HG03103 (cell line): ENCODE measurements around the gene ROPN1B.

Experiments
- ATAC-seq: cut with Tn5 transposase; IDR thresholded peaks from one replicate; pipeline ENCODE4 v1.9.1; 2021; ENCODE audit warnings: low read depth; ENCODE audit not compliant: unreplicated experiment

Gene ROPN1B

GRCh38 chr3:126003447-126004190, 34.6 kb downstream of the ROPN1B start:
- no peak for ATAC-seq

GRCh38 chr3:126004217-126004616, 35.2 kb downstream of the ROPN1B start:
- ATAC-seq = no peak

GRCh38 chr3:126004692-126005091, 35.7 kb downstream of the ROPN1B start:
- no peak for ATAC-seq

DNA sequence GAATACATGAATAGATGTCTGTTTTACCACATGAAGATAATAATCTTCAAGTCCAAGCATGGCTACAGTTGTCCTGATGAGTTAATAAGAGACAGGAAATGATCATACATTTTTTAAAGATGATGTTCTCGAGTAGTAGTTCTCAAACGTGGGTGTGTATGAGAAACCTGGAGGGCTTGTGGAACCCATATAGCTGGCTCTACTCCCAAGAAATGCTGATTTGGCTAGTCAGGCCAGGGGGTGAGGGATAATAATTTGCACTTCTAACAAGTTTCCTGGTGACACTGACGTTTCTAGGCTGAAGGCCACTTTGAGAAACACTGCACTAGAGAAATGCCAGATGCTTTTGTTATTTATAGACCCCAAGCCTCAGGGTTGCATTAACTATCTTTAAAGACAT, 37.0 kb downstream of the ROPN1B start:
- ATAC-seq = no peak

DNA sequence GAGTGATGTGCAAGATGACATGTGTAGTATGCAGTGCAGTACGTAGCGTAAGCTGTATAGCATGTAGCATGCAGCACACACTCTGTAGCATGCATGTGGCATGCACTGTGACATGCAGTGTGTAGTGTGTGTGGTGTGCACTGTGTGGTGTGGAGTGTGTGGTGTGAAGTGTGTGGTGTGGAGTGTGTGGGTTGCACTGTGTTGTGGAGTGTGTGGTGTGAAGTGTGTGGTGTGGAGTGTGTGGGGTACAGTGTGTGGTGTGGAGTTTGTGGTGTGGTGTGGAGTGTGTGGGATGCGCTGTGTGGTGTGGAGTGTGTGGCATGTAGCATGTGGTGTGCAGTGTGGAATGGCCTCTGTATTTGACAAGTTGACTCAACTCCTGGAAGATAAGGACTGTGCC, 39.2 kb downstream of the ROPN1B start:
- no peak for ATAC-seq

DNA sequence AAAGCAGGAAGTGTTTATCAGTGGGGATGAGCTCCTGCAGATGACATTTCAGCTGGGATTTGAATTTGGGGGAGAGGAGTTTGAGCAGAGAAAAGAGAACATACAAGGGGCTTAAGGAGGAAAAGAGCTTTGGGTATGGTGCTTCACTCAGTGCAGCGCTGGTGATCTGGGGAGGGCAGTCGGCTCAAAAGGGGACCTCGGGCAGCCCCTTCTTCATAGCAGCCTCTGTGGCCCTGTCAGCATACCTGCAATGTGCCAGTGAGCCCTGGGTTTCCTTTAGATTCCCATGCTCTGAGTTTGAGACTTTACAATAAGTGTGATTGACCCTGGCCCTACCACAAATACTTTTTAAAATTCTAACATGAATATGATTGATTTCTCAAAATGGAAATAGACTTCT, 40.2 kb downstream of the ROPN1B start:
- ATAC-seq = no peak

DNA sequence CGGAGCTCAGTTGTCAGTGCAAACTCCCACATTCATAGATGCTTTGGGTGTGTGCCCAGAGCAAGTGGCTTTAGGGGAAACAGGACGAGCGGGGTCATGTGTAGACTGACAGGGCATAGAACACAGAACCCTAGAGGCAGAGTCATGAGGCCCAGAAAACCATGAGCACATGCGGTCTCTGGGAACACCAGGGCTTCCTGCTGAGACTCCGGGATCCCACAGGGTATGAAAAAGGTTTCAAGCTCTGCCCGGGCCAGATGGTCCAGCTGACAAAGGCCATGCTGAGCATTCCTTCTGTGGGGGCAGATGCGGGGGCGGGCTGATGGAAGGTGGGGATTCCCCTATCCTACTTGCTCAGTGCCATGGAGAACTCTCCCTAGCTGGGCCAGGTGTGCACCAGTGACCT, 44.8 kb downstream of the ROPN1B start:
- no peak for ATAC-seq

- ATAC-seq = no peak
Observed at GRCh38 chr3:126014252-126014651, 45.3 kb downstream of the ROPN1B start.

DNA sequence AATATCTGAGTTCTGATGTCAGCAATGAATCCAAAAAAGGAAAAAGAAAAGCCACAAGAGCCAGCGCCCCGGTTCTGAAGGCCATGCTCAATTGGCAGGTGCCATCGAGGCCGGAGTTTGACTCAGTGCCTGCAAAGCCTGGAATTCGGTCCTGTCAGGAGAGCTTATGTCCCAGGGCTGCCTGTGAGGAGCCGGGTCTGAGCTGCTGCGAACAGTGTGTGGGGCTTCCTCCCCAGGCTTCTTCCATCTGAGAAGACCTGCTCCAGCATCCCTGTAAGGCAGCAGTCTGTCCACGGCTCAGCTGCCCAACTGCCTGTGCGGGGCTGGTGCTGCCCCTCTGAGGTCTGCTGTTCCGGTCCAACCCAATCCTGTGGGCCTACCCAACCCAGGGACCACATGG, 46.1 kb downstream of the ROPN1B start:
- ATAC-seq = no peak

DNA sequence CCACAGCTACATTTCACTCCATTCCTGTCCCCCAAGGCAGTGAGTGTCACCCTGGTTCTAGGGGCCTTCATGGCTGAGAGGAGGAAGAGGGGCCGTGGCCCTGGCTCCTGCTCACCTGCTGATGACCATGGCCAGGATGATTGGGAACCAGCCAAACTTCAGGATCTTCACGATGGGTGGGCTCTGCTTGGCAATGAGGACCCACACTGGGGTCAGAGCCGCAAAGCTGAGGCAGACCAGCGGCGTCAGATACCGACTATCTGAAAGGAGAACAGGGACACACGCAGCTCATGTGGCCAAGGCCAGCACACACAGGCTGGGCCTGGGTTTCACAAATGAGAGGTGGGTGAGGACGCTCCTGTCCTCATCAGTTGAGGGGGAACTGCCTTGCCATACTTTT, 47.6 kb downstream of the ROPN1B start:
- no peak for ATAC-seq

GRCh38 chr3:126017362-126017761, 48.4 kb downstream of the ROPN1B start:
- no peak for ATAC-seq

DNA sequence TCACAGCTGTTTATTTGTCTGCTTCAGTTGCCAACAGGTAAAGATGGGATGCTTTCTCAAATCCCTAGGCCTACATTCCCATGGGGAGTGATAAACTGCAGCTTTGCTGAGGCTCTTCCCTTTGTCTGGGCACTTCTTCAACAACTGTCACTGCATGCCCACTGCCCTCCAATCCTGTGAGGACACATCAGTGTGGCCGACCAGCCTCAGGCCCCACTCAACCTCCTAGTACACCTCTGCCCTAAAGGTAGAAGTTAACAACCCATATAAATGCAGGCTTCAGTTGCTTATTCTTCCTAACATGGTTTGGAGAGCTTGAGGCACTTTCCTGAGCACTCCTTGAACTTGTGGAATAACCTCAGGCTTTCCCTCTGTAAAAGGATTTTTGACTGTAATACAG, 49.6 kb downstream of the ROPN1B start:
- no peak for ATAC-seq

DNA sequence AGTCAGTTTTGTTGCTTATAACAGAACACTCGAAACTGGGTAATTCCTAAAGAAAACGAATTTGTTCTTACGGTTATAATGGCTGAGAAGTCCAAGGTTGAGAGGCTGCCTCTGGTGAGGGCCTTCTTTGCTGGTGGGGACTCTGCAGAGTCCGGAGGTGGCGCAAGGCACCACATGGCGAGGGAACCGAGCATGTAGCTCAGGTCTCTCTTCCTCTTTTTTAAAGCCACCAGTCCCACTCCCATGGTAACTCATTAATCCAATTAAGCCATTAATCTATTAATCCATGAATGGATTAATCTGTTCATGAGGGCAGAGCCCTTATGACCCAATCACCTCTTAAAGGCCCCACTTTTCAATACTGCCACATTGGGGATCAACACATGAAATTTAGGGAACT, 50.0 kb downstream of the ROPN1B start:
- no peak for ATAC-seq

GRCh38 chr3:126019683-126020082, 50.7 kb downstream of the ROPN1B start:
- no peak for ATAC-seq

- ATAC-seq = no peak
Observed at GRCh38 chr3:126021224-126021623, 52.2 kb downstream of the ROPN1B start.

- ATAC-seq = no peak
Observed at GRCh38 chr3:126021702-126022101, 52.7 kb downstream of the ROPN1B start.

- no peak for ATAC-seq
Observed at GRCh38 chr3:126022741-126023359, 53.9 kb downstream of the ROPN1B start.

- no peak for ATAC-seq
Observed at GRCh38 chr3:126023390-126023789, 54.4 kb downstream of the ROPN1B start.

- ATAC-seq = no peak
Observed at GRCh38 chr3:126024049-126024854, 55.3 kb downstream of the ROPN1B start.

- no peak for ATAC-seq
Observed at GRCh38 chr3:126025116-126025729, 56.2 kb downstream of the ROPN1B start.

DNA sequence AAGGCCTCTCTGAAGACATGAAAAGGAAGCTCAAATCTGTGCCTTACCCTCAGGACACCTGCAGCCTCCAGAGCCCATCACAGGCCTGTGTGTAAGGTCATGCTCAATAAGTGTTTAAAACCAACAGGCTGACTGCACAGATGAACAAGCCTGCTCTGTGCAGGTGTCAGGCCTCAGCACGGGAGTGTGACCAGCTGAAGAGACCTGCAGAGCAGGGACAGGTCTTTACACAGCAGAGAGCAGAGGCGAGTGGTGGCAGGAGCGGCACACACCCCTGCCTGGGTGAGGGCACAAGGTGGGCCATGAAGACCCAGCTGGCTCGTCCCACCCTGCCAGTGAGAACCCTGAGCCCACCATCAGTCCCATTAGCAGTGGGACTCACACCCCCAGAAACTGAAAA, 56.9 kb downstream of the ROPN1B start:
- no peak for ATAC-seq
